HG02759 (cell line): Measurements from ENCODE around the gene ADGRD2.

Experiments
- ATAC-seq: cut with Tn5 transposase; IDR thresholded peaks from one replicate; pipeline ENCODE4 v1.9.1; 2021; ENCODE audit warnings: mild to moderate bottlenecking, moderate library complexity; ENCODE audit not compliant: unreplicated experiment

The ADGRD2 gene

DNA sequence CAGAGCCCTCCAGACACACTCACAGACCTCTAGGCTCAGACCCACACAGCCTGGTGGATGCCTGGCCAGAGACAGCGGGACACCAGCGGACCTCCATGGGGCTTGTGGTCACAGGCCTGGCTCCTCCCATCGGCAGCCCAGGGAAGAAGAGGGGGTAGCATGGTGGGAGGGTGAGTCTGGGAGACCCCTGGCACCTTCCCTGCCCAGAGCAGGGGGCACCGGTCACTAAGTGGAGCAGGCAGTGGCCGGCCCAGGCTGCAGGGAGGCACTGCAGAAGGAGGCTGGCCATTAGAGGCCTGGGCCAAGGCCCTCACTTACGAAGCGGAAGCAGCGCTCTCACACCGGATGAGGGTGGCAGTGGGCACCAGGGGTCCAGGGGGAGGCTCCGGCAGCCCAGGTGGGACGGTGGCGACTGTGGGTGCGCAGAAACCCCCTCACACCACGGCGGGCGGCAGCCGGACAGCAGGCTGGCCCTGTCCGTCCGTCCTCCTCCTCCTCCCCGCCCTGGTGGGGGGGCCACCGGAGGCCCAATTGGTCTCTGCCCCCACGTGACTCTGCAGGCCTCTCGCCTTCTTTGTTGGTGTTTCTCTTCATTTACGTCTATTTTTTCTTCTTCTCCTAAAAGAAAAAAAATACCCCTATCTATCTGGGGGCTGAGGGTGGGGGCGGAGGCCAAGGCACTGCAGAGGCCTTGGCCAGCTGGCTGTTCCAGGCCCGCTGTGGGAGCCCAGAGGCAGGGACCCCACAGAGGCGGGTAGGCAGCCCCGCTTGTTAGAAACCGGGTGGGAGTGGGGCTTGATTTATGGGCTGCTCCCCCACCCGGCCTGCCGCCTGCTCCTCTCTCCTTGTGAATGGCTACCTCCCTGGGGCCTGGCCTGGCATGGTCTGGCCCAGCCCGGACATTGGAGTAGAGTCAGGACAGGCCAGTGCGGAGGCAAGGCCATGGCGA lies 57.0 kb downstream of the ADGRD2 start, which contains the start of gene NR5A1:
Gene NR5A1, minus strand, starts transcription at position 469 of the 949 bp plus-strand sequence. CDS start 4,004 bp downstream, outside the sequence.
- no peak for ATAC-seq

DNA sequence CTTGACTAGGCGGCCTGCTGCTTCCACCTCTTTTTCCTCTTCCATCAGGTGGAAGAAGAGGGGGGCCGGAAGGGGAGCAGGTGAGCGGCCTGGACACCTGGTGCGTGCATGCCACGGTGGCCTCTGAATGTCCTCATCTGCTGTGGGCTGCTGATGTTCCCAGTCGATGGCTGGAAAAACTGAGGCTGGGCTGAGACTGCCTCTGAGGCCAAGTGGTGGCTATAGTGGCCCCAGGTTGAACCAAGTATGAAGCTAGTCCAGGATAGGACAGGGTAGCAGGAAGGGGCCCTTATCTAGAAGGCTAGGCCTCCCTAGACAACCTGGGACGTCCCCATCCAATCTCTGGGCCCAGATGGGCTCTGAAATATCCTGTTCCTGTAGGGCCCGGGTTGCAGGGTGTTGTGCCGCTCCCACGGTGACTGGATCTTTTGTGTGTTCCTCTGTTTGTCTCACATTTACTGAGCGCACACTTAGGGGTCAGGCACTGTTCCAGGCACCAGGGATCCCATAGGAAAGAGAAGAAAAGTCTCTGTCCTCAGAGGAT lies 57.7 kb downstream of the ADGRD2 start:
- no peak for ATAC-seq

DNA sequence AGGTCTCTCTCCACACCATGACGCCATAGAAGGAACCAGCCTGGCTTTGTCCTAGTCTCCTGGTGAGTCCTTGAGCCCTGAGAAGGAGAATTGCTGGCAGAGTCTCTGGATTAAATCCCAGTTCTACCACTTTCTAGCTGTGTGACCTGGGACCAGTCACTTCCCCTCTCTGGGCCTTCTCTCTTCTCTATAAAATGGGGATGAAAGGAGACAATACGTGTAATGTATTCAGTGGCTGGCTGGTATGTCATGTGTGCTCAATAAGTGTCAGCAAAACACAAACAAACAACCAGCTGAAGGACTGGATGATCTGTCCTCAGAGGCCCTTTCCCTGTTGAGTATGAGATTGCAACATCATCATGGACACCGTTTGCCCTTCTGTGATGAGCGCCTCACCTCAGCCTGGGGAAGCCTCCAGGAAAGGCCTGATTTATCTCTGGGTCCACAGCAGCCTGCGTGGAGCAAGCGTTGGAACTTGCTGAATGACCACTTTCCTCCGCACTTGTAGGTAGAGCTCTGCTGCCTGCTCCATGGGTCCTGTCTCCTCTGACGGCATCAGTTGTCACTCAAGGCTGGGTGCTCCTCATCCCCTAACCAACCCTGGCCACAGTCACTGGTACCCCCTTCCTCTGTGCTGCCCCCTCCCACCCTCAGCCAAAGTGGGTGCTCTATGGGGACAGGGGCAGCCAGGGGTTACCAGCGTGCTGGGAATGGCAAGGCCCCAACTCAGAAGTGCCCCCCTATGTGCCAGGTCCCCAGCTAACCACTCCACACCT lies 60.6 kb downstream of the ADGRD2 start:
- no peak for ATAC-seq

DNA sequence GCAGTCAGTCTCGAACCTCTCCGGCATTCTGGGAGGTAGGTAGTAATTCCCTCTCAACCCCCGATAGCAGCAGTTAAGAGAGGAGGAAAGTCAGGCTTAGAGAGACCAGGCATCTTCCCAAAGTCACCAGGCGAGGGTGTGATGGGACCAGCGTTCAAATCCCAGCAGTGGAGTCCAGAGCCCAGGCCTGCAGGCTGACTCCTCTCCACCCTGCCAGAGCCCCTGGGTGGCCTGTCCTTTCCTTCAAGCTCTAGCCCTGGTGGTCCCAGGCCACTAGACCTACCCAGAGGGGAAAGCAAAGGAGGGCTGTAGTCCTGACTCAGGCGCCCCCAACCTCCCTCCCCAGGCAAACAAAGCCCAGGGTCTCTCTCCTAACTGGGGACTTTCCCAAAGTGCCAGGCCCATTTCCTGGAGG lies 61.2 kb downstream of the ADGRD2 start:
- ATAC-seq, result no peak

DNA sequence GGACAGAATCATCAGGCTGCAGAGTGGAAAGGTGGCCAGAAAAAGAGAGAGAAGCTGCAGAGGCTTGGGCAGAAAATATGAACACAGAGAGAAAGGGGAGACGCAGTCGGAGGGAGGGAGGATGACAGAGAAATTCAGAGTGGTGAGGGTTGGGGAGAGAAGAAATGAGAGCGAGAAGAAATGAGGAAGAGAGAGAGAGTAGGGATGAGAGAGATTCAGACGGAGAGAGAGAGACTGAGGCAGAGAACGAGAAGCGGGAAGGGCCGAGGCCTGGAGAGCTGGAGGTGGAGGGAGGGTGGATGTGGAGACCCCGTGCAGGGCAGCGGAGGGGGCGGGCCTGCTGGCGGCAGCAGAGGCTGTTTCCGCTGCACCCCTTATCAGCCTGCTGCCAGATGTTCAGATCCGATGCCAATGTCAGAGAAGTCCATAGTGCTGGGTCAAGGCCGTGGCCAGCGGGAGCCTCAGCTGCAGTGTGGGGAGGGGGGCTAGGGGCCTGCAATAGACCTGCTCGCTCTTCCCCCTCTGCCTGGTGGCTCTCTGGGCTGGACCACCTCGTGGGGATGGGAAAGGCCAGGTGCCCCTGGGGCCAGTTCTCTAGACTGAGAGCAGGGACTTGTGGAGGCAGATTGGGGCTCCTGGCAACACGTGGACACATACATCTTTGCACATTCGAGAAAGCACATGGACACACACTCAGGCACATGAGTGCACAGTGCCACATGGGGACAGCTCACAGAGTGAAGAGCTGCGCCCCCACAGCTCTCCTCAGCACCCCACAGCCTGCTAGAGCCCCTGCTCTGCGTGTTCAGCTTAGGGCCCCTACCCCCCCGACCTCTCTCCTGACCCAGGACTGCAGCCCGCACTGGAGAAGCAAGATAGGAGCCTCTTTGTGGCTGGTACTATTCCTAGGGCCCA lies 61.9 kb downstream of the ADGRD2 start:
- ATAC-seq, result no peak

DNA sequence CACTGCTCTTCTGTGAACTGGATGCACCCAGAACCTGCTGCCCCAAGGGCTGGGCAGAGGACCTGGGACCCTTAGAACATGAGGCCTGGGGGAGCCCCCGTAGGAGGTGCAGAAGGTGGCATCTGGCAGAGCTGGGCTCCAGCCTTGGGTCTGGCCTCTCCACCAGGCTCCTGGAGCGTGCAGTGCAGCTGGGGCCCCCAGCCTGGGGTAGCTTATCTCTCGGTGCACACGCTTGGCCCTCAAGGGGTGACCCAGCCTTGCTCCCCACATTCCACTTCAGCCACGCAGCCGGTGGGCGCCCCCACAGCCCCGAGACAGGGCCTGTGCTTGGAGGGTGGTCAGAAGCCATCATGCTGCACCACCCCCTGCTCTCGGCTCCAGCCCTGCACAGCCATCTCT lies 62.6 kb downstream of the ADGRD2 start:
- ATAC-seq, result no peak

DNA sequence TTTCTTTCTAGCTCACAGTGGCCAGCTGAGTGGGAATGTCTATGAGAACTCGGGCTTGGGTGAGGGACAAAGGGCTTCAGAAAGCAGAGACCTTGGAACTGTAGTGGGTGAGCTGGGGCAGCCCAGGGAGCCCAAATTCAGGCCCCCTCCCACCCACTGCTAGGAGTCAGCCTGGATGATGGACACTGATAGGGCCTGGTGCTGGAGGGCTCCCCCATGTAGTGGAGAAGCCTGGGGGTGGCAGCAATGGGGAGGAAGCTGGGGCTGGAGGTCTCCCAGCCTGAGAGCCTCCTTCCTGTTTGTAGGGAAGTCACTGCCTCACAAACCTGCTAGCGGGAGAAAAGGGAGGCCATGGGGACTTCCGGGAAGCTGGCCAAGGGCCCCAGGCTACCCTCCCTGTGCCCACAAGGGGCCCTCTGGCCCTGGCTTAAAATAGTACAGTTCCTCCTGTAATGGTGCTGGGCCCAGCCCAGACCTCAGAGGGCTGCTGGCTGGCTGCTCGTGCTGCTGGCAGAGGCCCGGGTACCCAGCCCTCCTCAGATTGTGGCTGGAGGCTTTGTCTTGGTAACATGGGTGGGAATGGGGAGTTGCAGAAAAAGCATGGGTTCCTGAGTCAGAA lies 63.2 kb downstream of the ADGRD2 start:
- ATAC-seq, result no peak

DNA sequence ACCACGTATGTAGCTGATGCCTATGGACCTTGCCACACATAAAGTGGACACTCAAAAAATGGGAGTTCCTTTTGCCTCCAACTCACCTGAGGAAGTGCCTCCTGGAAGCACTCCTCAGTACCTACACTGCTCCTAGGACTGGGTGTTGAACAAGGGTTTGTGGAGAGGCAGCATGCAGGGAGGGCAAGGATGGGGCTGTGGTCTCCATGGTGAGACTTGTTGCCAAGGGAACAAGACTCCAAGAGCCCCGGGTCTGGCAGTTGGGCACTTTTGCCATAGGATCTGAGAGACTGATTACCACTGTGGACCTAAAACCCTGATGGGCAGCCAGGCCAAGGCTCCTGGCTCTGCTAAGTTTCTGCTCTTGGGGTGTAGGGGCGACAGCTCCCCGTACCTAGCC lies 63.9 kb downstream of the ADGRD2 start:
- no peak for ATAC-seq

DNA sequence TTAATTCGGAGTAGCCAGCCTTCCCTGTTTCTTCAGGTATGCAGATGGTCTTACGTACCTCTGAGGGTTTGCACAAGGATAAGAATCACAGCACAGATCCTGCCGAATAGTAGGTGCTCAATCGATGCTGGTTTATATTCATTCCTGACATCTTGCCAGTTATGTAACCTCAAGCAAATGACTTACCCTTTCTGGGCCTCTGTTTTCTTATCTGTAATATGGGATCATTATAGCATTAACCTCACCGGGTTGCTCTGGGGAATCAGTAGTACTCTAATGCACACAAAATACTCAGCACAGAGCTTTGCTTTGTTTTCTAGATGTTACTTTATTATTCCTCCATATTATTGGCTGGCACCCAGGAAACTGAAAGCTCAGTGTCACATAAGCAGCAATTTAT lies 64.6 kb downstream of the ADGRD2 start:
- ATAC-seq, result no peak

DNA sequence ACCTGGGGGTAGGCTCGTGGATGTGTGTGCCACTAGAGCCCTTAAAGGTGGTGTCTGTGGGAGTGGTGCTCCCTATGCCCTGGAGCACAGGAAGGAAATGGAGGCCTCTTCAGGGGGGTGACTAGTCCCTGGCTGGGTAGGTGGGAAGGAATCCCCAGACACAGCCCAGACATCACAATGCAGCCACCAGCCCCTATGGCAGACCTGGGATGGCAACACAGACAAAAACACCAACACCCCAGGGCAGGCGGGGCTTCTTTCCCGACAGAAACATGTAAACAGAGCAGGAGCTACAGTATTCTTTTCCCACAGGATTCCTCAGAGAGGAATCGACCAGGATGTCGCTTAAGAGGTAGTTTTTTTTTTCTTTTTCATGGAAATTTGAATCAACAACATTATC lies 67.3 kb downstream of the ADGRD2 start:
- ATAC-seq, result no peak

DNA sequence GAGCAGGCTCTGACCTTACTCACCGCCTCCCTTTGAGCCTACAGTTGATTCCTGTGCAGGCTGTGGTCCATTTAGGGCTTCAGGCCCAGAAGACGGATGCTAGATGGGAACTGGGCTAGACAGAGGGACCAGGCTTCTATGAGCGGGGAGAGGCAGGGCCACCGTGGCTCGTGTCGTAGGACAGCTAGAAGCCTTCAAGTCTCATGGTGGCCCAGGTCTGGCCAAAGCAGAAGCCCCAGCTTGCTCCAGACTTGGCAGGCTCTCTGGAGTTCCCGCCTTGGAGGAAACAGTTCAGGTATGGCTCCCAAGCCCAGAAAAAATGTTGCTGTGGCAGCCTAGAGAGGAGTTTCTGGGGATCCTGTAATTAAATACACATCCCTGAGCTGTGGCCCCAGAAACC lies 67.9 kb downstream of the ADGRD2 start:
- ATAC-seq, result no peak

DNA sequence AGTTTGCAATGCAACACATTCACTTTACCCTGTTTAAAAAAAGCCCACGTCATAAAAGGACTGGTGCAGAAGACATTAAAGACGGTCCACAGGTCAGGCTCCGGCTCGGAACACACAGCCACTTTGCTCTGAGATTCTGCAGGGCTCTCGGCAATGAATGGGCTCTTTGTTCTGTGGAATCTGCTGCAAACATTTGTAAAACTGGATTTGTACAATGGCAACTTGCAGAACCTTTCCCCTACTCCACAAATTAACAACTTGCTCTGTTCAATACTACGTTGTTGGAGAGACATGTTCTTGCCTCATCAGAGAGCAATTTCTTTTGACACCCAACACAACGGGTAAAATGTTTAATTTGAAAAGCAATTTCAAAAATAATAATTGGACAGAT lies 70.0 kb downstream of the ADGRD2 start:
- ATAC-seq, result no peak

DNA sequence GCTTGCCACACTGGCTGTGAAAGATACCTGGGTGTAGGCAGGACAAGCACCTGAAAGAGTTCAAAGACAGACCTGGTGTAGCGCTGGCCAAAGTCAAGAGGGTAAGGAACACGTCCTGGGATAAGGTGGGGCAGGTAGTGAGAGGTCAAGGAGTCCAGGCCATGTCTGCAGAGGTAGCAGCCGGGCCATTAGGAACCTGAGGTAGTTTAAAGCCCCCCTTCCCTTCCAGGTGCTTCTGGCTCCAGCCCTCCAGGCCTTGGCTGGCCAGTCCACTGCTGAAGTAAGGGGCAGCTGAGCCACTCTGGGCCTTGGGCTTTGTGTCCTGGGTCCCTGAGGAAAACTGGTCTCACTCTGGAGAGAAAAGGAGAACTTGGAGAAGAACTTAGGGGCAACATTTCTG lies 70.9 kb downstream of the ADGRD2 start:
- ATAC-seq, result no peak

DNA sequence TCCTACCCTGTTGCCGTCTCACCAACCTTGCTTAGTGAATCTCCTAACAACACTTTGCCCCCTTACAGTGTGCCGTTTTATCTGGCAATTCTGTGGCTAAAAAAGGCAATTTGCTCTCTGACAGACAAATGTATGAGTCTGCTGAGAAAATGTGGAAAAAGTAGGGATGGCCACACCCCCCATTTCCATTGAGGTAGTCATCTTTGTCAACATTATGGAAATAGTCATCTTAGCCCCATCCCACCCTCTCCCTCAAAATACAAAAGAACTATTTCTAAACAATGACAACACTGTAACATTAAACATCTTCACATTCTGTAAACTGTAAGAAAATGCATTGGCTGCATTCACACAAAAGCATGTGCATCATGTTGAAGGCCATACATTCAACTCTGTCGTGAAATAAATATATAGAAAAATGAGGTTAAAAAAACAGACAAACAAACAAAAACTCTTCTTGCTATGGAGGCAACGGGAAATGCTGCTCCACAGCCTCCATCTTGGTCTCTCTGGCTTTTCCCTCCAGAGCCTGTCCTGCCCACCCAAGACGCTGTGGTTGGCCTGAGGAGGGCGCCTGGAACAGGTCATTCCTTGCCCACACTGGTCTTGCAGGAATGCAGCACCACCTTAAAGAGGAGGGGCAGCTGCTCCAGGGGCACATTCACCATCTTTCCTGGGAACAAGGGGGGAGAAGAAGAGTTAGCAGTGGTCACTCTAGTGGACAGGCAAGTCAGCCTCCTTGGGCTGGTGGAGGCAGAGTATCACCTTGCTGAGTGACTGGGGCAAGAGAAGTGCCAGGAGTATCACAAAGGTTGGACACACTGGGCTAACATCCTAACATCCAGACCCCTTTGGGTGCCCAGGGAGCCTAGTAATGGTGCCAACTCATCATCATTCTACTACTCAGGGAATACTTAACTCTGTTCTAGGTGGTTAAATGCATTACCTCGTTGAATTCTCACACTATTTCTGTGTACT lies 72.2 kb downstream of the ADGRD2 start:
- ATAC-seq, result no peak

DNA sequence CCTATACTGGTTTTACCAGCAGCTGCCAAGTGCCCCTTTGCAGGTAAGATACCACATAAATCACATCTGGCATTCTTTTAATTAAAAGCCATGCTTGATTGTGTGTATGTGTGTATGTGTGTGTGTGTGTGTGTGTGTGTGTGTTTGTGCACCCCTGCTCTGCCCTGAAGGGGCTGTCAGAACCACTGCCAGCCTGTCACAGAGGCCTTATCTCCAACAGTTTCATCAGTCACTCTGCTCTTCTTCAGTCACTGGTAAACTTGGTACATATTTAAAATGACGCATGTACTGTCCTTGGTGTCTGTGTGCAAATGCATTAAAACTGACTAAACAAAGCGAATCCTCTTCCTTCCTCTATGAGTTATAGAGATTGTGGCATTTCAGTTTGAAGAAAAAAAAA lies 75.9 kb downstream of the ADGRD2 start:
- no peak for ATAC-seq

DNA sequence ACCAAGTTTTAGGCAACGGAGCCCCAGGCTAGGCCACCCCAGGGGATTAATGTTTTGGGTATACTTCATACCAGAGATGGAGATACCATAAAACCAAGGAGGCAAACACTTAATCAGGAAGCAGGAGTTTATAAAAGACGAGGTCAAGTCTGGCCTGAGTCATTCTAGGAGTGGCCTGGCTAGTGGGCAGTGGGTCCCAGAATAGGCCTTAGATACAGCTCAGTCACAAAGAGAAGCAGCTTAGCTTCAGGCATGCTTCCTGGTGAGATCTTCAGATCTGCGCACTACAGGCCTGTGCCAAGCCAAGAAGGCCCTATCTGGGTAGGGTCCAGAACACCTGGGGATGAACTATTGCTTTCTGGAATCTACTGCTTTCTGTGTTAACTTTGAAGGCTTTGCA lies 77.5 kb downstream of the ADGRD2 start:
- ATAC-seq, result no peak
